K562 (cell line): Measurements from ENCODE around the gene RELA. TPM values are rescaled to one million over a fixed set of nuclear protein-coding genes. Genes with fewer than 3 reads are reported as not detected.
"Not testable (repeated sequence)": the region's sequence is repeated elsewhere in the genome, so short reads cannot be mapped to it uniquely, and the experiment has no call there.

Experiments
- ATF1 ChIP-seq, 2 experiments: fragments of 450-650 bp in 1 of 2; IDR thresholded peaks; 2 replicates each; pipeline ENCODE4 v1.6.1; 2016; ENCODE audit warnings: missing compliant biosample characterization in 1 of 2, missing genetic modification characterization in 1 of 2
- CREM ChIP-seq: IDR thresholded peaks from 2 replicates; pipeline ENCODE4 v1.6.1; 2014; ENCODE audit warnings: antibody characterized with exemption, low read depth
- CTBP1 ChIP-seq: fragments of 450-650 bp; IDR thresholded peaks from 2 replicates; pipeline ENCODE4 v1.6.1; 2016; ENCODE audit warnings: borderline replicate concordance
- CXXC5 ChIP-seq: fragments of 250-450 bp; sonication (Bioruptor Pico); IDR thresholded peaks from 2 replicates; pipeline ENCODE4 v1.8.0; 2022; ENCODE audit warnings: inconsistent platforms, mild to moderate bottlenecking, moderate library complexity
- MAX ChIP-seq: sonication (generic); formaldehyde crosslinking; IDR thresholded peaks from 2 replicates; pipeline ENCODE4 v1.9.0; 2022; ENCODE audit warnings: mild to moderate bottlenecking, missing genetic modification reagents
- RAD21 ChIP-seq, 2 experiments: fragments of 250-450 bp in 1 of 2; fragments of 450-650 bp in 1 of 2; sonication (Bioruptor Pico) in 1 of 2; formaldehyde crosslinking in 1 of 2; IDR thresholded peaks in 1 of 2; conservative IDR thresholded peaks in 1 of 2; 2 replicates each; pipeline versions ENCODE4 v1.4.0 to v1.8.0; 2020 to 2022; ENCODE audit warnings: mild to moderate bottlenecking in 2 of 2, moderate library complexity in 1 of 2
- REST ChIP-seq, 2 experiments: fragments of 450-650 bp; formaldehyde crosslinking in 1 of 2; IDR thresholded peaks; 2 replicates each; pipeline versions ENCODE4 v1.4.0 to v1.6.1; 2014 to 2020; ENCODE audit warnings: mild to moderate bottlenecking in 2 of 2, borderline replicate concordance in 1 of 2, low read depth in 1 of 2
- RFX5 ChIP-seq: IDR thresholded peaks from 2 replicates; pipeline ENCODE4 v1.6.1; 2011; ENCODE audit warnings: low read depth, mild to moderate bottlenecking, improper control_type of control experiment, low read length
- SMAD4 ChIP-seq: fragments of 250-450 bp; sonication (Bioruptor Pico); conservative IDR thresholded peaks from 2 replicates; pipeline ENCODE4 v1.8.0; 2021; ENCODE audit warnings: inconsistent platforms, mild to moderate bottlenecking, moderate library complexity
- TFAP4 ChIP-seq: sonication (generic); formaldehyde crosslinking; IDR thresholded peaks from 2 replicates; pipeline ENCODE4 v1.8.0; 2022; ENCODE audit warnings: missing genetic modification reagents, mild to moderate bottlenecking, moderate library complexity, borderline replicate concordance
- polyA plus RNA-seq, 8 experiments: library from polyadenylated mRNA; depleted of rRNA in 4 of 8; stranded (reverse) in 5 of 8; unstranded in 3 of 8; fragments of >200 nt; fragmentation: Nextera tagmentation in 2 of 8; fragmentation: Illumina TruSeq in 1 of 8; extraction: Ambion mirVana in 2 of 8; extraction: Trizol in 1 of 8; gene quantifications; 2 replicates each; pipeline versions ENCODE4 v1.2.1 to v1.2.3, GENCODE V29; 2011 to 2014; ENCODE audit warnings: inconsistent platforms in 1 of 8, missing spikeins in 1 of 8
- total RNA-seq, 7 experiments: library from RNA; depleted of rRNA in 6 of 7; stranded (reverse); fragments of >200 nt in 6 of 7; fragmentation: Illumina TruSeq in 2 of 7; extraction: Trizol in 2 of 7; gene quantifications; 2 replicates each; pipeline versions ENCODE4 v1.2.1 to v1.2.3, GENCODE V29; 2011 to 2021; ENCODE audit warnings: low replicate concordance in 1 of 7
- TF ChIP-seq, protein P1 (sequence below), 3 experiments: IDR thresholded peaks in 2 of 3; conservative IDR thresholded peaks in 1 of 3; 2 replicates each; pipeline ENCODE4 v1.5.1; 2011 to 2012; ENCODE audit warnings: low read length in 3 of 3, mild to moderate bottlenecking in 3 of 3, control low read depth in 2 of 3, improper control_type of control experiment in 1 of 3, inconsistent platforms in 1 of 3, low read depth in 1 of 3, mixed read lengths in 1 of 3, moderate library complexity in 1 of 3; ENCODE audit not compliant: insufficient read depth in 2 of 3

The RELA gene
- total and polyA plus RNA-seq, 9 of the 15 experiments (the other 6 are each of a cell fraction or from before 2014, with no cell fraction given) = 6.0 to 67.4 (median 20.6) TPM

DNA sequence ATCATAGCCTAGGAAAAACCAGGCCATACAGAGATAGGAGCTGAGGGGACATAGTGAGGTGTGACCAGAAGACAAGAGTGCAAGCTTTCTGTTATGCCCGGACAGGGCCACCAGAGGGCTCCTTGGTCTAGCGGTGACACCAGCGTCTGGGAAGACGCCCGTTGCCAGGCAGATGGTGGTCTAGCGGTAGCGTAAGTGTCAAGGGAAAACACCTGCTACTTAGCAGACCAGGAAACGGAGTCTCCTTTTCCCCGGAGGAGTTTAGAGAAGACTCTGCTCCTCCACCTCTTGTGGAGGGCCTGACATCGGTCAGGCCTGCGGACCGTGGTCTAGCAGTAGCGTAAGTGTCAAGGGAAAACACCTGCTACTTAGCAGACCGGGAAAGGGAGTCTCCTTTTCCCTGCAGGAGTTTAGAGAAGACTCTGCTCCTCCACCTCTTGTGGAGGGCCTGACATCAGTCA lies 43.6 kb upstream of the RELA start (continued):
- 0 out of 2 replicates have a peak, but pooled peaks have one; percentile 13 for TF ChIP-seq MAX
- not testable (repeated sequence) for TF ChIP-seq ATF1 (CRISPR knock-in tag; IDR thresholded peaks at IDR 0.05); REST (CRISPR knock-in tag; IDR thresholded peaks at IDR 0.05; ENCODE audit: low read depth)
- TF ChIP-seq ATF1 (tag; IDR thresholded peaks at IDR 0.05) = peak; percentile 31; the same call in 1 of the 2 replicates
- peak; percentile 44; the same call in 1 of the 2 replicates for TF ChIP-seq SMAD4 (CRISPR knock-in tag)
- TF ChIP-seq CXXC5 (CRISPR knock-in tag) = peak; percentile 20; the same call in 1 of the 2 replicates
- 0 out of 2 replicates have a peak, but pooled peaks have one; percentile 27 for TF ChIP-seq CREM
- TF ChIP-seq, protein P1, sequence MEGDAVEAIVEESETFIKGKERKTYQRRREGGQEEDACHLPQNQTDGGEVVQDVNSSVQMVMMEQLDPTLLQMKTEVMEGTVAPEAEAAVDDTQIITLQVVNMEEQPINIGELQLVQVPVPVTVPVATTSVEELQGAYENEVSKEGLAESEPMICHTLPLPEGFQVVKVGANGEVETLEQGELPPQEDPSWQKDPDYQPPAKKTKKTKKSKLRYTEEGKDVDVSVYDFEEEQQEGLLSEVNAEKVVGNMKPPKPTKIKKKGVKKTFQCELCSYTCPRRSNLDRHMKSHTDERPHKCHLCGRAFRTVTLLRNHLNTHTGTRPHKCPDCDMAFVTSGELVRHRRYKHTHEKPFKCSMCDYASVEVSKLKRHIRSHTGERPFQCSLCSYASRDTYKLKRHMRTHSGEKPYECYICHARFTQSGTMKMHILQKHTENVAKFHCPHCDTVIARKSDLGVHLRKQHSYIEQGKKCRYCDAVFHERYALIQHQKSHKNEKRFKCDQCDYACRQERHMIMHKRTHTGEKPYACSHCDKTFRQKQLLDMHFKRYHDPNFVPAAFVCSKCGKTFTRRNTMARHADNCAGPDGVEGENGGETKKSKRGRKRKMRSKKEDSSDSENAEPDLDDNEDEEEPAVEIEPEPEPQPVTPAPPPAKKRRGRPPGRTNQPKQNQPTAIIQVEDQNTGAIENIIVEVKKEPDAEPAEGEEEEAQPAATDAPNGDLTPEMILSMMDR (IDR thresholded peaks at IDR 0.05 in 2 of 3, conservative IDR thresholded peaks at IDR 0.05 in 1 of 3; ENCODE audit: insufficient read depth in 2 of 3, low read depth in 1 of 3, low read length in 3 of 3) = peak; percentile 47 to 64 (median 51); a peak in 5 of 6 replicates
- peak; percentile 27; the same call in 1 of the 2 replicates for TF ChIP-seq RFX5
- peak; percentile 69 to 77 for TF ChIP-seq RAD21 (CRISPR knock-in tag; conservative IDR thresholded peaks at IDR 0.05 in 1 of 2, IDR thresholded peaks at IDR 0.05 in 1 of 2)
- TF ChIP-seq CTBP1 = 0 out of 2 replicates have a peak, but pooled peaks have one; percentile 37
- TF ChIP-seq TFAP4 (CRISPR knock-in tag) = peak; percentile 54; the same call in 1 of the 2 replicates
- TF ChIP-seq REST (IDR thresholded peaks at IDR 0.05; ENCODE audit: borderline replicate concordance) = peak; percentile 51; the same call in 1 of the 2 replicates
